GM12872 (cell line): ENCODE results near the gene CCDC69.

Experiments
- CTCF ChIP-seq: IDR thresholded peaks from 3 replicates; pipeline ENCODE4 v1.5.1; 2011; ENCODE audit warnings: low read depth, mild to moderate bottlenecking, low read length, moderate library complexity; ENCODE audit not compliant: insufficient read depth

Gene CCDC69

GRCh38 chr5:151234476-151235238 is 10.8 kb upstream of the CCDC69 start:
- TF ChIP-seq CTCF, result no peak

GRCh38 chr5:151233616-151234085 is 9.8 kb upstream of the CCDC69 start:
- TF ChIP-seq CTCF, result no peak

GRCh38 chr5:151231359-151231758 is 7.5 kb upstream of the CCDC69 start:
- no peak for TF ChIP-seq CTCF

- no peak for TF ChIP-seq CTCF
Observed at GRCh38 chr5:151230048-151230680, 6.3 kb upstream of the CCDC69 start.

- TF ChIP-seq CTCF, result no peak
Observed at GRCh38 chr5:151228986-151229385, 5.1 kb upstream of the CCDC69 start.

GRCh38 chr5:151227918-151228447 is 4.1 kb upstream of the CCDC69 start:
- TF ChIP-seq CTCF, result no peak

- TF ChIP-seq CTCF, result no peak
Observed at GRCh38 chr5:151225475-151225874, 1.6 kb upstream of the CCDC69 start.
